Tibial nerve (tissue), 4 donors: ENCODE measurements around the gene RIT1. TPM values are rescaled to one million over a fixed set of nuclear protein-coding genes. Genes with fewer than 3 reads are reported as not detected.
A peak's percentile ranks its signal among the peaks of the same experiment; 100 is the strongest.

Experiments used
- DNase-seq, 2 donors: peaks; one replicate each; pipeline ENCODE4 v3.0.0-alpha.2; 2019; ENCODE audit warnings: low spot score in 2 of 2
- H3K27ac ChIP-seq, 4 donors: fragments of 200-600 bp; sonication (generic) in 3 of 4; one replicate each; pipeline ENCODE4 v1.5.1; 2017 to 2019; ENCODE audit warnings: mild to moderate bottlenecking in 1 of 4
- H3K27me3 ChIP-seq, 2 donors: fragments of 200-600 bp; sonication (generic) in 1 of 2; one replicate each; pipeline versions ENCODE4 v1.5.1 to v1.6.0; 2017 to 2019
- H3K36me3 ChIP-seq, 3 donors: fragments of 200-600 bp; sonication (generic); one replicate each; pipeline ENCODE4 v1.5.1; 2018 to 2019
- H3K4me1 ChIP-seq, 4 donors: fragments of 200-600 bp; sonication (generic) in 3 of 4; one replicate each; pipeline ENCODE4 v1.5.1; 2017 to 2019
- H3K4me3 ChIP-seq, 4 donors: fragments of 200-600 bp; sonication (generic) in 3 of 4; one replicate each; pipeline ENCODE4 v1.5.1; 2017 to 2019; ENCODE audit warnings: mild to moderate bottlenecking in 1 of 4, moderate library complexity in 1 of 4
- H3K9me3 ChIP-seq, 4 donors: fragments of 200-600 bp; sonication (generic) in 3 of 4; one replicate each; pipeline ENCODE4 v1.5.1; 2017 to 2019
- EP300 ChIP-seq, 2 donors: sonication (generic); formaldehyde crosslinking; IDR thresholded peaks; one replicate each; pipeline ENCODE4 v1.6.1; 2017; ENCODE audit warnings: antibody characterized with exemption in 2 of 2, mild to moderate bottlenecking in 1 of 2
- POLR2A ChIP-seq, 2 donors: fragments of 450-650 bp; IDR thresholded peaks; one replicate each; pipeline ENCODE4 v1.6.1; 2017; ENCODE audit warnings: antibody characterized with exemption in 2 of 2, mild to moderate bottlenecking in 2 of 2, moderate library complexity in 2 of 2
- WGBS, 2 donors: methylation state at CpG; one replicate each; pipeline ENCODE4 v1.1.5; 2018; 5-methylcytosine and 5-hydroxymethylcytosine counted together
- total RNA-seq, 4 donors: library from RNA; depleted of rRNA; stranded (reverse); fragments of >200 nt; gene quantifications; one replicate each; pipeline ENCODE4 v1.1.0, GENCODE V29; 2016
- TF ChIP-seq, protein P1 (sequence below), 5 experiments: fragments of 200-600 bp in 3 of 5; fragments of 450-650 bp in 2 of 5; sonication (generic) in 3 of 5; IDR thresholded peaks; one replicate each; pipeline ENCODE4 v1.5.1; 2016 to 2019; ENCODE audit warnings: antibody characterized with exemption in 5 of 5, mild to moderate bottlenecking in 3 of 5, moderate library complexity in 2 of 5

RIT1 gene
- total RNA-seq, 4 donors from 2014 or later, result 18.8 to 23.3 (median 20.7) TPM

- Histone ChIP-seq H3K9me3 (no peaks in the 10 kb centered on the region), H3K27me3 (no peaks in the 10 kb centered on the region), H3K27ac (peak overlapping the region in 3 of 4 donors; percentile 91 to 98 (median 96)), H3K4me1 (peaks cover 0 to 32% (median 3%) of the 10 kb centered on the region in 4 donors), H3K4me3 (peak overlapping the region; percentile 66 to 92 (median 86)), H3K36me3 (peaks cover 0 to 77% (median 7%) of the 10 kb centered on the region in 3 donors)
- DNase-seq, result no peak
- WGBS, 2 donors, result 58 to 76% methylated on average over 4 of the region's 4 CpGs
- no peak for TF ChIP-seq POLR2A (IDR thresholded peaks at IDR 0.05)
- TF ChIP-seq, protein P1, sequence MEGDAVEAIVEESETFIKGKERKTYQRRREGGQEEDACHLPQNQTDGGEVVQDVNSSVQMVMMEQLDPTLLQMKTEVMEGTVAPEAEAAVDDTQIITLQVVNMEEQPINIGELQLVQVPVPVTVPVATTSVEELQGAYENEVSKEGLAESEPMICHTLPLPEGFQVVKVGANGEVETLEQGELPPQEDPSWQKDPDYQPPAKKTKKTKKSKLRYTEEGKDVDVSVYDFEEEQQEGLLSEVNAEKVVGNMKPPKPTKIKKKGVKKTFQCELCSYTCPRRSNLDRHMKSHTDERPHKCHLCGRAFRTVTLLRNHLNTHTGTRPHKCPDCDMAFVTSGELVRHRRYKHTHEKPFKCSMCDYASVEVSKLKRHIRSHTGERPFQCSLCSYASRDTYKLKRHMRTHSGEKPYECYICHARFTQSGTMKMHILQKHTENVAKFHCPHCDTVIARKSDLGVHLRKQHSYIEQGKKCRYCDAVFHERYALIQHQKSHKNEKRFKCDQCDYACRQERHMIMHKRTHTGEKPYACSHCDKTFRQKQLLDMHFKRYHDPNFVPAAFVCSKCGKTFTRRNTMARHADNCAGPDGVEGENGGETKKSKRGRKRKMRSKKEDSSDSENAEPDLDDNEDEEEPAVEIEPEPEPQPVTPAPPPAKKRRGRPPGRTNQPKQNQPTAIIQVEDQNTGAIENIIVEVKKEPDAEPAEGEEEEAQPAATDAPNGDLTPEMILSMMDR (IDR thresholded peaks at IDR 0.05), result no peak
- no peak for TF ChIP-seq EP300 (IDR thresholded peaks at IDR 0.05)
Observed at GRCh38 chr1:155909894-155910293, 1.3 kb downstream of the RIT1 start.

DNA sequence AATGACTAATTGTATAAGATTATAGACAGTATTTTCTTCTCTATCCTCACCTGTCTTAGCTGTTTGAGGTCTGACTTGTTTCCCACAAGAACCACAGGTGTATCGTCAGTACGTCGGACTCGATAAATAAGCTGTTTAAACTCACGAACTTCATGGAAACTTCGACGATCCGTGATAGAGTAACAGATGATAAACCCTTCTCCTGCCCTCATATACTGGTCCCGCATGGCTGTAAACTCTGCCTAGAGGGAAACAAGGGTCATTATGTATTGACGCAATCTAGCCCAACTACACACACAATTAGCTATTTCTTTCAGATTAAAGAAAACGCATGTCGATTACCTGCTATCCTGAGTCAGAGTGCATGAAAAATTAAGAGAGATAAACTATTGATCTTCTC is 6.9 kb downstream of the RIT1 start:
- DNase-seq, result no peak

DNA sequence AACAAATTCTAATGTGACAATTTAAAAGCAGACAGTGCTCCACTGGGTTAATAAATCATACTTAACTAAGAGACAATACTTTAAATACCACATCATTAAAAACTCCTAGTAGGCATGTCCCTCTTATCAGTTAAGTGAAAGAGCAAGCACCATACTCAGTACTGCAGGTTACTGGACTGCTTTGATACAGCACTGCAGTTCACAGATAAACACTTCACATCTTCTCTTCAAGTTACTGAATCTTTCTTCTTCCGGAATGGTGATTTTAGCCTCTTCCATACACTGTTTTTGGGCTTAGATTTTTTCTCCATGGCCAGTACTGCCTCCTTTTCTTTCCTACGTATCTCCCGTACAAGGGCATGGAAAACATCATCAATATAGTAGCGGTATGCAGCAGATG is 11.0 kb downstream of the RIT1 start:
- H3K4me3 ChIP-seq, result no peak overlapping the region
- H3K27ac ChIP-seq, result no peak overlapping the region
- H3K27me3 ChIP-seq, result no peaks in the 10 kb centered on the region
- no peak for DNase-seq
- peaks cover 5 to 94% (median 21%) of the 10 kb centered on the region in 3 donors for H3K36me3 ChIP-seq
- TF ChIP-seq EP300 (IDR thresholded peaks at IDR 0.05) (no peak), POLR2A (IDR thresholded peaks at IDR 0.05) (no peak)
- TF ChIP-seq, protein P1 (IDR thresholded peaks at IDR 0.05), result no peak
- no peaks in the 10 kb centered on the region for H3K4me1 ChIP-seq
- H3K9me3 ChIP-seq, result no peaks in the 10 kb centered on the region
- WGBS, 2 donors, result 76 to 91% methylated on average over 4 of the region's 4 CpGs

More for the DNA sequence above, 6.9 kb downstream of the RIT1 start:
- no peaks in the 10 kb centered on the region for H3K9me3 ChIP-seq
- TF ChIP-seq, protein P1 (IDR thresholded peaks at IDR 0.05), result no peak
- TF ChIP-seq EP300 (IDR thresholded peaks at IDR 0.05) (no peak), POLR2A (IDR thresholded peaks at IDR 0.05) (no peak)
- H3K4me1 ChIP-seq, result peaks cover 0 to 9% (median 0%) of the 10 kb centered on the region in 4 donors
- 92% methylated on average over 12 of the region's 12 CpGs for WGBS, 2 donors
- no peaks in the 10 kb centered on the region for H3K27me3 ChIP-seq
- no peak overlapping the region for H3K27ac ChIP-seq
- H3K4me3 ChIP-seq, result no peak overlapping the region
- H3K36me3 ChIP-seq, result peaks cover 5 to 100% (median 21%) of the 10 kb centered on the region in 3 donors

DNA sequence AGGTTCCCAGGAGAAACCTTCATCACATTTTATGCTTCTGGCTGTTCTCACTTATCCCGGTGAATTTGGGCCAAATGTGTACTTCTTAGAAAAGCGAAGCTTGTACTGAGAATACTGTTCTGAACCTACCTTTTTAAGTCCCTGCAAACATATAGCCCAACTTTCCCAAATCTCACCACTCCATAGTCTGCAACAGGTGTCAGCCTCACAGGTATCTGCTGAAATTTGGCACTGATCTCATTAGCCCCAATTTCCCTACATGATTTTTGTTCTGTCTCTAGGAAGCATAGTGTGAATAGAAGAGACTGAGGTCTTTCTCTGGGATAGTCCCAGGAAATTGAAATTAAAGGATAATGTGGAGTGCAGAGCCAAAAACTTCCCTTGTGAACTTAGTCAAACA is 11.5 kb downstream of the RIT1 start:
- no peak for TF ChIP-seq POLR2A (IDR thresholded peaks at IDR 0.05)
- TF ChIP-seq EP300 (IDR thresholded peaks at IDR 0.05), result no peak
- TF ChIP-seq, protein P1 (IDR thresholded peaks at IDR 0.05), result no peak
- no peaks in the 10 kb centered on the region for H3K27me3 ChIP-seq
- H3K4me3 ChIP-seq, result no peak overlapping the region
- DNase-seq, result no peak
- no peaks in the 10 kb centered on the region for H3K4me1 ChIP-seq
- WGBS, 2 donors, result 86 to 88% methylated on average over 2 of the region's 2 CpGs
- H3K9me3 ChIP-seq, result no peaks in the 10 kb centered on the region
- H3K36me3 ChIP-seq, result peaks cover 5 to 89% (median 20%) of the 10 kb centered on the region in 3 donors
- no peak overlapping the region for H3K27ac ChIP-seq

DNA sequence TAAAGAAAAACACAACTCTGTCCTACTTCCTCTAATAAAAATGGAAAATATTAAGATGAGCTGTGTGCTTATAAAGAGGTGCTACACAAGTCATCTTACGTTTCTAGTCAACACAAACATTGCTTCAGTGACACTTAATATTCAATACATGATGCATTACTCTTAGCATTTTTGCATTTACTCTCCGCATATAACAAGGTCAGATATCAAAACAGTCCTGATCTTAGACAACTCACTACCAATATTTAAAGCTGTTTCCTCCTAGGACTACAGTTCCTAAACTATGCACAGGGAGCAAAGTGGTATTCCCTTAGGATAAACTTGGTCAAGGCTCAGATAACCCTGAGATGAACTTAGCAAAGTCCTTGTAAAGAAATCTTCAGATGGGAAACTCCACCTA is 12.3 kb downstream of the RIT1 start:
- H3K9me3 ChIP-seq, result no peaks in the 10 kb centered on the region
- no peak overlapping the region for H3K4me3 ChIP-seq
- H3K36me3 ChIP-seq, result peaks cover 5 to 81% (median 12%) of the 10 kb centered on the region in 3 donors
- no peak for DNase-seq
- TF ChIP-seq EP300 (IDR thresholded peaks at IDR 0.05) (no peak), POLR2A (IDR thresholded peaks at IDR 0.05) (no peak)
- TF ChIP-seq, protein P1 (IDR thresholded peaks at IDR 0.05), result no peak
- peak overlapping the region in 1 of 4 donors; percentile 9 for H3K27ac ChIP-seq
- 50 to 70% methylated on average over 2 of the region's 2 CpGs for WGBS, 2 donors
- H3K27me3 ChIP-seq, result no peaks in the 10 kb centered on the region
- H3K4me1 ChIP-seq, result peaks cover 0 to 6% (median 3%) of the 10 kb centered on the region in 4 donors
